Neural crest cell (in vitro differentiated cells): ENCODE measurements around the gene GRK7. TPM values are rescaled to one million over a fixed set of nuclear protein-coding genes. Genes with fewer than 3 reads are reported as not detected.

ENCODE experiments used
- DNase-seq: peaks from one replicate; pipeline ENCODE4 v3.0.0; 2021; ENCODE audit warnings: low read depth, mixed read lengths, low spot score
- H3K27ac Mint-ChIP-seq: one replicate; pipeline ENCODE4 v1.8.0; 2021; ENCODE audit warnings: mild to moderate bottlenecking, mixed read lengths; ENCODE audit not compliant: unreplicated experiment
- H3K27me3 Mint-ChIP-seq: 2 replicates; pipeline ENCODE4 v1.8.0; 2021; ENCODE audit warnings: low read depth, mild to moderate bottlenecking, mixed read lengths
- H3K36me3 Mint-ChIP-seq: 2 replicates; pipeline ENCODE4 v1.8.0; 2021; ENCODE audit warnings: low read depth, mild to moderate bottlenecking, mixed read lengths
- H3K4me1 Mint-ChIP-seq: 2 replicates; pipeline ENCODE4 v1.8.0; 2021; ENCODE audit warnings: mixed read lengths
- H3K4me3 Mint-ChIP-seq: one replicate; pipeline ENCODE4 v1.8.0; 2021; ENCODE audit warnings: mild to moderate bottlenecking, mixed read lengths
- H3K9me3 Mint-ChIP-seq: 2 replicates; pipeline ENCODE4 v1.8.0; 2021; ENCODE audit warnings: mixed read lengths
- total RNA-seq: library from RNA; stranded (reverse); gene quantifications from 2 replicates; pipeline ENCODE4 v1.2.1, GENCODE V29; 2021
- TF ChIP-seq, protein P1 (sequence below): fragments of 200-600 bp; sonication (generic); conservative IDR thresholded peaks from 2 replicates; pipeline ENCODE4 v1.5.0; 2021; ENCODE audit warnings: antibody characterized with exemption, mild to moderate bottlenecking

The GRK7 gene
- total RNA-seq, 1 donor from 2014 or later: not detected

DNA sequence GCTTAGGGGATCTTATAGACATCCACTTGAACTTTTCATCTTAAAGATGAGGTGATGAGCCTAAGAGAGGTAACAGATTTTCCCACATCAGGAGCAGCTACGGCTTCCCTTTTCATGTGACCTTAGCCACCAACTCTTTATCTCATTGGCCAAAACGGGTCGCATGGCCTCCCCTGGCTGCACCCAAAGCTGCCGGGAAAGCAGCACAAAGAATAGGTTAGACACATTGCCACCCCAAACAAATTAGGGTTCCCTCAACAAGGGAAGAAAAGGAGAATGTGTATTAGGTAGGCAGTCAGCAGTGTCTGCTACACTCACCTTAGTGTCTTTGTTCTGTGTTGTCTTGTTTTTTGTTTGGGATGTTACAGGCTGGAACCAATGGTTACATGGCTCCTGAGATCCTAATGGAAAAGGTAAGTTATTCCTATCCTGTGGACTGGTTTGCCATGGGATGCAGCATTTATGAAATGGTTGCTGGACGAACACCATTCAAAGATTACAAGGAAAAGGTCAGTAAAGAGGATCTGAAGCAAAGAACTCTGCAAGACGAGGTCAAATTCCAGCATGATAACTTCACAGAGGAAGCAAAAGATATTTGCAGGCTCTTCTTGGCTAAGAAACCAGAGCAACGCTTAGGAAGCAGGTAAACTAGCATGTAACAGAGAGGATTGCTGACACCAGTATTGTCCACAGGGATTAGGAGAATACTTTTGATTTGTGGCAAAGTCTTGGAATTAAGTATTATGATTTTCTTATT is 44.2 kb downstream of the GRK7 start:
- TF ChIP-seq, protein P1, sequence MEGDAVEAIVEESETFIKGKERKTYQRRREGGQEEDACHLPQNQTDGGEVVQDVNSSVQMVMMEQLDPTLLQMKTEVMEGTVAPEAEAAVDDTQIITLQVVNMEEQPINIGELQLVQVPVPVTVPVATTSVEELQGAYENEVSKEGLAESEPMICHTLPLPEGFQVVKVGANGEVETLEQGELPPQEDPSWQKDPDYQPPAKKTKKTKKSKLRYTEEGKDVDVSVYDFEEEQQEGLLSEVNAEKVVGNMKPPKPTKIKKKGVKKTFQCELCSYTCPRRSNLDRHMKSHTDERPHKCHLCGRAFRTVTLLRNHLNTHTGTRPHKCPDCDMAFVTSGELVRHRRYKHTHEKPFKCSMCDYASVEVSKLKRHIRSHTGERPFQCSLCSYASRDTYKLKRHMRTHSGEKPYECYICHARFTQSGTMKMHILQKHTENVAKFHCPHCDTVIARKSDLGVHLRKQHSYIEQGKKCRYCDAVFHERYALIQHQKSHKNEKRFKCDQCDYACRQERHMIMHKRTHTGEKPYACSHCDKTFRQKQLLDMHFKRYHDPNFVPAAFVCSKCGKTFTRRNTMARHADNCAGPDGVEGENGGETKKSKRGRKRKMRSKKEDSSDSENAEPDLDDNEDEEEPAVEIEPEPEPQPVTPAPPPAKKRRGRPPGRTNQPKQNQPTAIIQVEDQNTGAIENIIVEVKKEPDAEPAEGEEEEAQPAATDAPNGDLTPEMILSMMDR: no peak
- Mint-ChIP-seq H3K36me3 (no peaks in the 10 kb centered on the region), H3K4me1 (peaks cover 13% of the 10 kb centered on the region), H3K4me3 (no peak overlapping the region), H3K9me3 (no peaks in the 10 kb centered on the region), H3K27ac (no peak overlapping the region), H3K27me3 (no peaks in the 10 kb centered on the region)
- no peak for DNase-seq

DNA sequence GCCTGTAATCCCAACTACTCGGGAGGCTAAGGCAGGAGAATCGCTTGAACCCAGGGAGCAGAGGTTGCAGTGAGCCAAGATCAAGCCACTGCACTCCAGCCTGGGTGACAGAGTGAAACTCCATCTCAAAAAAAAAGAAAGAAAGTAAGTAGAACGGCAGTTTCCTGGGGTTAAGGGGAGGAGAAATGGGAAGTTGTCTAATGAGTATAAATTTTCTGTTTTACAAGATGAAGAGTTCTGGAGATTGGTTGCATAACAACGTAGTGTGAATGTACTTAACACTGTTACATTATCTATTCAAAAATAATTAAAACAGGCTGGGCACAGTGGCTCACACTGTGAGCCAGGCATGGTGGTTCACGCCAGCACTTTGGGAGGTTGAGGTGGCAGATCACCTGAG is 45.4 kb downstream of the GRK7 start:
- no peak for DNase-seq
- Mint-ChIP-seq H3K9me3 (no peaks in the 10 kb centered on the region), H3K27ac (no peak overlapping the region), H3K4me3 (no peak overlapping the region), H3K4me1 (peaks cover 17% of the 10 kb centered on the region), H3K36me3 (no peaks in the 10 kb centered on the region), H3K27me3 (no peaks in the 10 kb centered on the region)
- TF ChIP-seq, protein P1: no peak

DNA sequence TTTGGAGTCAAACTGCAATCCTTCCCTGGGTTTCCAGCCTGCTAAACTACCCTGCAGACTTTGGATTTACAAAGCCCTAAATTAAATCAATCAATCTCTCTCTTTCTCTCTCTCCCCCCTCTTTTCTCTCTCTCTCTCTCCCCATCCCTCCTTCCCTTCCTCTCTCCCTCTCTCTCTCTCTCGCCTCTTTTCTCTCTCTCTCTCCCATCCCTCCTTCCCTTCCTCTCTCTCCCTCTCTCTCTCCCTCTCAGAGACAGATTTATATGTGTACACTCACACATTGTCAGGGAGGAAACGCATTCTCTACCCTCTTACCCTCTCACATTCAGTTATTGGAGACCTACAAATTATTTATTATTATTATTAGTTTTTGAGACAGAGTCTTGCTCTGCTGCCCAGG is 47.0 kb downstream of the GRK7 start:
- peaks cover 17% of the 10 kb centered on the region for H3K4me1 Mint-ChIP-seq
- no peaks in the 10 kb centered on the region for H3K36me3 Mint-ChIP-seq
- DNase-seq: no peak
- no peak overlapping the region for H3K4me3 Mint-ChIP-seq
- H3K27me3 Mint-ChIP-seq: no peaks in the 10 kb centered on the region
- H3K9me3 Mint-ChIP-seq: peaks cover 1% of the 10 kb centered on the region
- H3K27ac Mint-ChIP-seq: no peak overlapping the region
- TF ChIP-seq, protein P1: no peak

DNA sequence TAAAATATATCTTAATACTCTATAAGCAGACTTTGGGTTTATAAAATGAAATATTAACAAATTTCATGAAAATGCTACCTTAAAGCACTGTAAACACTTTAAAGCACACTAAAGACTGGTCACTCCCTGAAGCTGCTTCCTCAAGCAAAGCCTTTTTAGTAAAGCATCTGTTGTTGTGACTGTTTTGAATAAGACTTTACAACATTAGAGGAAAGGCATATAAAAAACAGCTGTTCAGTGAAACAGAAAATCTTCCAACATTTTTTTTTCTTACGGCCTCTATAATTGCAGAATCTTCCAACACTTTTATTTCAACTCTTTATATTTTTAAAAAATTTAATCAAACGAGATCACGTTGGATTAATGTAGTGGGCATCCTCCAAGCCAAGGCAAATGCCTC is 48.1 kb downstream of the GRK7 start:
- H3K4me1 Mint-ChIP-seq: peaks cover 17% of the 10 kb centered on the region
- no peak overlapping the region for H3K4me3 Mint-ChIP-seq
- H3K27me3 Mint-ChIP-seq: no peaks in the 10 kb centered on the region
- no peak overlapping the region for H3K27ac Mint-ChIP-seq
- H3K9me3 Mint-ChIP-seq: peaks cover 3% of the 10 kb centered on the region
- DNase-seq: no peak
- no peaks in the 10 kb centered on the region for H3K36me3 Mint-ChIP-seq
- TF ChIP-seq, protein P1: no peak

DNA sequence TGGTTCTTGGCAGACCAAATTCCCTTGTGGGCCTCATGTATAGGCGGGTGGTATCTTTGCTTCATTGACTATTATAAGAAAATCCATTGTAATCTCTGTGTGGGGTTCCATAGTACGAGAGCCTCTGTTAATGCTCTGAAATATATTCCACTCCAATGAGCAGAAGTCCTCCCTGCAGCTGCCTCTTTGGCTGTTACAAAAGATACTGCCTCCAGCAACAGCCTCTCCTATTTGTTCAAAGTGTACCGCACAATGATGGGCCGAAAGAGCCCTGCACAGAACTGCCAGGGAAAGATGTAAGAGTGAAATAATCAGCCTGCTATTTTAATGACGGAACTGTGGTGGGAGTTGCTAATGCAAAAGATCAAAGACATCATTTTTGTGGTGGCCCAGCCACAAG is 48.9 kb downstream of the GRK7 start:
- peaks cover 17% of the 10 kb centered on the region for H3K4me1 Mint-ChIP-seq
- no peak overlapping the region for H3K4me3 Mint-ChIP-seq
- H3K27ac Mint-ChIP-seq: no peak overlapping the region
- peaks cover 3% of the 10 kb centered on the region for H3K9me3 Mint-ChIP-seq
- TF ChIP-seq, protein P1: no peak
- no peak for DNase-seq
- H3K36me3 Mint-ChIP-seq: no peaks in the 10 kb centered on the region
- no peaks in the 10 kb centered on the region for H3K27me3 Mint-ChIP-seq
